Measurements from ENCODE around the gene HES2.
"Not testable (repeated sequence)": the region's sequence is repeated elsewhere in the genome, so short reads cannot be mapped to it uniquely, and the experiment has no call there.

Gene HES2

GRCh38 chr1:6419804-6420453 lies at the start of gene HES2:
Gene HES2, minus strand, starts transcription at chr1:6419919. Its CDS starts 99 bp downstream, at chr1:6419820.
- peak; percentile 51 for DNase-seq (ENCODE audit: low spot score)

DNA sequence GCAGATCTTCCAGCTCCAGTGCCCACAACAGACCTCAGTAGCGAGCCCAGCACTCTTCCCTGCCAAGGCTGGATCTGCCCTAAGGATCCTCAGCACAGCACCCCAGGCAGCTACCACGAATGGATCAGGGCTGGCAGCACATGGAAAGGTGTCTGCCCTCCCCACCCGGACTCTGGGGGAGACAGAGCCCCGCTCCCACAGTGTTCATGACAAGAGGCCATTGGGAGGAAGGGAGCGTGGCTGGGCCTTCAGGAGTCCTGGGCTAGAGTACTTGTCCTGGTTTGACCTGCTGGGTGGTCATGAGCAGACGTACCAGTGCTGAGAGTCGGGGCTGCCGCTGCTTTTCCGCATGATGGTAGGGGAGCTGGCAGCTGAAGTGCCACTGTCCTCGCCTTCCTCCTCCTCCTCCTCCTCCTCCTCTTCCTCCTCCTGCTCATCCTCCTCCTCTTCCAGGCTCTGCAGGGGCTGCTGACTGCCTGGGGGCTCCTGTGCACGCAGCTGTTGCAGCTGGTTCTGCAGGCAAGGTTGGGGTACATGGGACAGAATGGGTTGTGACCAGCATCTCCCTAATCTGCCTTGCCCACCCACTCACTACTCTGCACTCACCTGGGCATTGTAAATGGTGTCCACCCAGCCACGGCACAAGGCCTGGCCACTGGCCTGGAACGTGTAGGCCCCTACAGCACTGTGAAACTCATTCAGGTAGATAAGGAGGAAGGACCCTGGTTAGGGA lies 49.2 kb upstream of the HES2 start:
- DNase-seq (ENCODE audit: low spot score), result no peak

DNA sequence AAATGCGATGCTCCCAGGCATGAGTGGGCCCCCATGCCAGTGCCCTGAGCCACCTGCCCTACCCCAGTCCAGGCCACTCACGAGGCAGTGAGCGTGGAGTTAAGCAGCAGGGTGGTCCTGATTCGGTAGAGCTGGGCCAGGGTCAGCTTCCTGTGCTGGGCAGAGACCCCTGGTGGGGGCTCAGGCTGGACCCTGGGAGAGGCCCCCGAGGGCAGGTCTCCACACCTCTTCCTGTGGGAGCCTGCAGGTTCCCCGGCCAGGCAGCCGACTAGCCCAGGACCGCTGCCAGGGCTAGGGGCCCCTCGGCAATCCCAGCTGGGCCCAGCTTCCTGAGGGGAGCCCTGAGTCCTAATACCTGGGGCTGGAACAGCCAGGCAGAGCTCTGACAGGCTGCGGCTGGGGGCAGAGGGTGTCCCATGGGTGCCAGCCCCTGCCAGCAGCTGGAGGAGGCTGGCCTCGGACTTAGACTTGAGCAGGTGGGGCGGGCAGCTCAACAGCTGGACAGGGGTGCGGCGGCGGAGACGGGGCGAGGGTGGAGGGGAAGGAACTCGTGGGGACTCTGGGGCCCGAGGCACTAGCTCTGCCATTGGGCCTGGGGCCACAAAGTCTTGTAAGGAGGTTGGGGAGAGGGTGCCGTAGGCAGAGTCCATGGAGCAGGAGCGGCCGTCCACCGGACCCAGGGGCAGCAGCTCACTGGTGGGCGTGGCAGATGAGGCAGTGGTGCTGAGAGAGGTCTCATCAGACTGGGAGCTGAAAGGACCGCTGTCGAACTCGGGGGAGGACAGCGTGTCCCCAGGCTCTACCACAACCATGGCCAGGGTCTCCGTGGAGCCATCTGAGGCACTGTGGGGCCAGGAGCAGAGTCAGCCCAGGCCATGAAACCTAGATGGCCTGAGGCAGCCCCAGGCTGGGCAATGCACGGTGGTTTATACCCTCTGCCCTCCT lies 48.3 kb upstream of the HES2 start:
- no peak for DNase-seq (ENCODE audit: low spot score)

- DNase-seq (ENCODE audit: low spot score), result no peak
Observed at GRCh38 chr1:6467224-6467623, 47.5 kb upstream of the HES2 start.

- DNase-seq (ENCODE audit: low spot score), result no peak
Observed at GRCh38 chr1:6466751-6467150, 47.0 kb upstream of the HES2 start.

DNA sequence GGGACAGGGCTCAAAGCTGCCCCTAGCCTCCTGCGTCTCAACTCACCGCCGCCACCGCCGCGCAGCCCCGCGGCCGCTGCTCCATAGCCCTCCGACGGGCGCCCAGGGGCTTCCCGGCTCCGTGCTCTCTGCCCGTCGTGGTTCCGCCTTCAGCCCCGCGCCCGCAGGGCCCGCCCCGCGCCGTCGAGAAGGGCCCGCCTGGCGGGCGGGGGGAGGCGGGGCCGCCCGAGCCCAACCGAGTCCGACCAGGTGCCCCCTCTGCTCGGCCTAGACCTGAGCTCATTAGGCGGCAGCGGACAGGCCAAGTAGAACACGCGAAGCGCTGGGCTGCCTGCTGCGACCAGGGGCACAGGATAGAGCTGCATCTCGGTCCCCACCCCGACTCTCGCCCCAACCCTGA lies 46.3 kb upstream of the HES2 start, which contains the start of gene TNFRSF25:
TNFRSF25 (minus strand) TSS at position 151 of the 400 bp plus-strand sequence; CDS start at position 85, 66 bp downstream.
- DNase-seq (ENCODE audit: low spot score), result no peak

- DNase-seq (ENCODE audit: low spot score), result no peak
Observed at GRCh38 chr1:6465461-6466005, 45.8 kb upstream of the HES2 start.

DNA sequence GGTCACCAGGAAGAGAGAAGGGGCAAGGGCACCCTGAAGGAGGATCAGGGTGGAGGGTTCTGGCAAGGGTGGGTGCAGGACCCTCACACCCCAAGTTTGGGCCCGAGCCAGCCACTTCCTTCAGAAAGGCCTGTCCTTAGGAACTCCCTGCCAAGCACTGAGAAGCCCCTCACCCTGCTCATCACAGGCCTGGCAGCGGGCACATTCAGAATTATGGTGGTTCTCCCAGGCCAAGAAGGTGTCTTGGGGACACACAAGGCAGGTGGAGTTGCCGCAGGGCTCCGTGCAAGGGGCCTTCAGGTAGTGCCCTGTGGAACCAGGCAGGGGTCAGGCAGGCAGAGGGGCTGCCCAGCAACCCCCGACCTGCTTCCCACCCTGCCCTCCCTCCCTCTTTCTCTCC lies 45.2 kb upstream of the HES2 start:
- DNase-seq (ENCODE audit: low spot score), result no peak

- no peak for DNase-seq (ENCODE audit: low spot score)
Observed at GRCh38 chr1:6464514-6464836, 44.8 kb upstream of the HES2 start.

DNA sequence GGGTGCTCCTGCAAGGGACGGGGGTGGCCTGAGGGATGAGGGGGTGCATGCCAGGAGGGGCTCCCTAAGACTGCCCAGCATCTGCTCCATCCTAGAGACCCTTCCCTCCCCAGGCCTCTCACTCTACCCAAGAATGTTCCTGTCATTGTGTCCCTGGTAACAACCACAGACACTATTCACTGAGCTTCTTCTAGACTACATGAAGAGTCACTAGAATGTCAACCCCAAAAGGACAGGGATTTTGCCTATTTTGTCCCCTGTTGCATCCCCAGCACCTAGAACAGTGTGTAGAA lies 43.3 kb upstream of the HES2 start:
- no peak for DNase-seq (ENCODE audit: low spot score)

GRCh38 chr1:6462412-6463119 lies 42.8 kb upstream of the HES2 start:
- DNase-seq (ENCODE audit: low spot score), result no peak

GRCh38 chr1:6461538-6462411 lies 42.1 kb upstream of the HES2 start:
- no peak for DNase-seq (ENCODE audit: low spot score)

DNA sequence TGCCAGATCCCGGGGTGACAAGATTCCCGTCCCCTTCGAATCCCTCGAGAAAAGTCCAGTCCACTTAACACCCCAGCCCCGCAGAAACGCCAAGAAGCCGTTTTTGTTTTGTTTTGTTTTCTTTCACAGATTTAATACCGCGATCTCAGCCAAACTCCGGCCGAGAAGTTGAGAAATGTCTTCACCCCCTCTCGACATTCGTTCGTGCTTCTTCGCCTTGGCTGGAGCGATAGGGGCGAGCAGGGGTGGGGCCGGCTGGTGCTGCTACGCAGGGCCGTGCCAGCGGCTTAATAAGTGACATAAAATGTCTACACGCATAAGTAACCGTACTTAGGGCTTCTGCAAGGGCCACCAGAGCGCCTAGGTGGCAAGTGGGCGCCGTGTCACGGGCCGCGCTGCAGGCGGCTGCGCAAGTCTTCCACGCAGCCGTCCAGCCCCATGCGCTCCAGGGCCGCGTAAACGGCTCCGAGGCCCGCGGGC lies 41.4 kb upstream of the HES2 start:
- no peak for DNase-seq (ENCODE audit: low spot score)

- no peak for DNase-seq (ENCODE audit: low spot score)
Observed at GRCh38 chr1:6460301-6461050, 40.8 kb upstream of the HES2 start.

DNA sequence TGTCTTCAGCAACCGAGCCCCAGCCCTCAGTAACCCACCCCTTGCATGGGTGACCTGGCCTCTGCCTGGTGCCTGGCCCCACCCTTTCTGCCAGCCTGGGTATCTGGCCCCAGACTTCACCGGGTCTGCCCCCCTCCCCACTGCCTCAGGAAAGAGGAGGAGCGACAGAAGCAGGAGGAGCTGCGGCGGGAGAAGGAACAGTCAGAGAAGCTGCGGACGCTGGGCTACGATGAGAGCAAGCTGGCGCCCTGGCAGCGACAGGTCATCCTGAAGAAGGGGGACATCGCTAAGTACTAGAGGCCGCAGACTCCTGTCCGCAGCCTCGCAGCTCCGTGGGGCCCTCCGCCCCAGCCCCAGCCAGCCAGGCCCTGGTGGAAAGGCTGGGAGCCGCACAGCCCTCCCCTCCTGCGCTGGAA lies 40.1 kb upstream of the HES2 start:
- DNase-seq (ENCODE audit: low spot score), result no peak

DNA sequence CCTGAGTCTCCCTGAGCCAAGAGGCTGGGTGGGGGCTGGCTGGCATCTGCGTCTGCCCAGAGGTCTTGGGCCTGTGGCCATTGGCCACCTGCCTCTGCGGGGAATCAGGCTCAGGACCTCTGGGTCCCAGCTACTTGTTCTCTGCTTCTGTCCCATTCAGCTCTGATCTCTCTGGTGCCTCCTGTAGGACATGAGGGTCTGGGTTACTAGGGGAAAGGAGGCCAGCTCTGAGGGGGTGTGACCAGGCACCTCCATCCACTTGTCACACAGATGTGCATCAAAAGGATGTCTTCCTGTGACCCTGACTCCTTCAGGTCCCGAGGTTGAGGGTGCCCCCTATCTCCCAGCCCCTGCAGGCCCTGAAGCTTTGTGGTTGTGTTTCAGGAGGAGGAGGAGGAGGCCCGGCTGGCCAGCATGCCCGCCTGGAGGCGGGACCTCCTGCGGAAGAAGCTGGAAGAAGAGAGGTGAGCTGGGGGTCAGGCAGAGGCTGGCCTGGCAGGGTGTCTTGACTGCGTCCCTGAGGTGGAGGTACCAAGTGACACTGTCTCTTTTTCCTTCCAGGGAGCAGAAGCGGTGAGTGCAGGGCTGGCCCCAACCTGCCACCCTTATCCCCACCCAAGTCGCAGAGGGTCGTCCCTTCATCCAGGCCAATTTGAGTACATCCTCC lies 37.2 kb upstream of the HES2 start:
- no peak for DNase-seq (ENCODE audit: low spot score)

- DNase-seq (ENCODE audit: low spot score), result not testable (repeated sequence)
Observed at GRCh38 chr1:6455752-6456520, 36.2 kb upstream of the HES2 start.

GRCh38 chr1:6454856-6455751 lies 35.4 kb upstream of the HES2 start:
- peak; percentile 45 for DNase-seq (ENCODE audit: low spot score)

Data from GM03348 (cell line).